Activated CD8-positive, alpha-beta T cell treated with anti-CD3 and anti-CD28 coated beads, Interleukin-2, amount 10 ng/mL, durations not matched to agents 7 days and 5 days (primary cell): ENCODE measurements around the gene SLCO2A1. TPM values are rescaled to one million over a fixed set of nuclear protein-coding genes. Genes with fewer than 3 reads are reported as not detected.
"Not testable (repeated sequence)": the region's sequence is repeated elsewhere in the genome, so short reads cannot be mapped to it uniquely, and the experiment has no call there.

Experiments
- ATAC-seq: fragments of 150-1000 bp; cut with Tn5 transposase; one replicate; pipeline ENCODE4 v1.10.0; 2021; ENCODE audit warnings: moderate library complexity
- CTCF ChIA-PET: fragments of 350-600 bp; sonication (Branson Sonifier 250); formaldehyde crosslinking; loops from one replicate; lab custom pipeline; 2021; ENCODE audit warnings: antibody characterized with exemption; lab: Charles Lee
- POLR2A ChIA-PET: fragments of 350-600 bp; sonication (Branson Sonifier 250); formaldehyde crosslinking; loops from one replicate; lab custom pipeline; 2021; ENCODE audit warnings: antibody characterized with exemption; lab: Charles Lee
- DNase-seq: peaks from one replicate; pipeline ENCODE4 v3.0.0-alpha.2; 2020
- H3K27ac Mint-ChIP-seq: one replicate; pipeline ENCODE4 v1.8.0; 2021; ENCODE audit warnings: mild to moderate bottlenecking, mixed read lengths
- H3K27me3 Mint-ChIP-seq: one replicate; pipeline ENCODE4 v1.8.0; 2021; ENCODE audit warnings: low read depth, mixed read lengths
- H3K36me3 Mint-ChIP-seq: one replicate; pipeline ENCODE4 v1.8.0; 2021; ENCODE audit warnings: low read depth, mixed read lengths
- H3K4me1 Mint-ChIP-seq: one replicate; pipeline ENCODE4 v1.8.0; 2021; ENCODE audit warnings: low read depth, mixed read lengths
- H3K4me3 Mint-ChIP-seq: one replicate; pipeline ENCODE4 v1.8.0; 2021; ENCODE audit warnings: mild to moderate bottlenecking, mixed read lengths
- H3K9me3 Mint-ChIP-seq: one replicate; pipeline ENCODE4 v1.8.0; 2022; ENCODE audit warnings: mixed read lengths; ENCODE audit not compliant: insufficient read depth
- total RNA-seq, 2 experiments: library from RNA; stranded (reverse); gene quantifications; one replicate each; pipeline ENCODE4 v1.2.3, GENCODE V29; 2021

The SLCO2A1 gene
- total RNA-seq, 2 experiments from 2014 or later, result not detected

- POLR2A ChIA-PET, ATAC-seq, H3K4me3 Mint-ChIP-seq, CTCF ChIA-PET, H3K9me3 Mint-ChIP-seq, H3K27ac Mint-ChIP-seq, DNase-seq, H3K36me3 Mint-ChIP-seq, H3K27me3 Mint-ChIP-seq, H3K4me1 Mint-ChIP-seq: not testable (repeated sequence)
Observed at GRCh38 chr3:134070281-134070680, 40.6 kb upstream of the SLCO2A1 start.

- no peaks in the 10 kb centered on the region for H3K27me3 Mint-ChIP-seq
- CTCF ChIA-PET, result no interaction called here
- no peak for DNase-seq
Observed at GRCh38 chr3:134068429-134068828, 38.7 kb upstream of the SLCO2A1 start.

GRCh38 chr3:134067531-134068161 lies 37.9 kb upstream of the SLCO2A1 start:
- no peaks in the 10 kb centered on the region for H3K36me3 Mint-ChIP-seq
- H3K4me1 Mint-ChIP-seq, result no peaks in the 10 kb centered on the region
- no peaks in the 10 kb centered on the region for H3K27me3 Mint-ChIP-seq
- ATAC-seq (no peak), DNase-seq (no peak)
- H3K27ac Mint-ChIP-seq, result no peak overlapping the region
- H3K4me3 Mint-ChIP-seq, result no peak overlapping the region
- H3K9me3 Mint-ChIP-seq, result no peaks in the 10 kb centered on the region
- ChIA-PET POLR2A (no interaction called here), CTCF (no interaction called here)

More at GRCh38 chr3:134068429-134068828, 38.7 kb upstream of the SLCO2A1 start:
- H3K9me3 Mint-ChIP-seq, result no peaks in the 10 kb centered on the region
- ATAC-seq, result no peak
- H3K36me3 Mint-ChIP-seq, result no peaks in the 10 kb centered on the region
- no peak overlapping the region for H3K4me3 Mint-ChIP-seq
- POLR2A ChIA-PET, result no interaction called here
- no peaks in the 10 kb centered on the region for H3K4me1 Mint-ChIP-seq
- H3K27ac Mint-ChIP-seq, result no peak overlapping the region

GRCh38 chr3:134066651-134067530 lies 37.2 kb upstream of the SLCO2A1 start:
- ATAC-seq (no peak), DNase-seq (no peak)
- H3K9me3 Mint-ChIP-seq, result no peaks in the 10 kb centered on the region
- no peaks in the 10 kb centered on the region for H3K36me3 Mint-ChIP-seq
- POLR2A ChIA-PET, result no interaction called here
- H3K4me3 Mint-ChIP-seq, result no peak overlapping the region
- H3K27ac Mint-ChIP-seq, result no peak overlapping the region
- CTCF ChIA-PET, result no interaction called here
- no peaks in the 10 kb centered on the region for H3K4me1 Mint-ChIP-seq
- H3K27me3 Mint-ChIP-seq, result no peaks in the 10 kb centered on the region

GRCh38 chr3:134066158-134066541 lies 36.4 kb upstream of the SLCO2A1 start:
- ChIA-PET CTCF (no interaction called here), POLR2A (no interaction called here)
- no peak for ATAC-seq
- no peaks in the 10 kb centered on the region for H3K9me3 Mint-ChIP-seq
- no peaks in the 10 kb centered on the region for H3K36me3 Mint-ChIP-seq
- H3K27me3 Mint-ChIP-seq, result peaks cover 6% of the 10 kb centered on the region
- no peak overlapping the region for H3K27ac Mint-ChIP-seq
- peak; percentile 1 for DNase-seq
- H3K4me1 Mint-ChIP-seq, result no peaks in the 10 kb centered on the region
- no peak overlapping the region for H3K4me3 Mint-ChIP-seq

- no peaks in the 10 kb centered on the region for H3K4me1 Mint-ChIP-seq
- no peak overlapping the region for H3K4me3 Mint-ChIP-seq
- CTCF ChIA-PET, result no interaction called here
- H3K27me3 Mint-ChIP-seq, result peaks cover 7% of the 10 kb centered on the region
- H3K27ac Mint-ChIP-seq, result no peak overlapping the region
- H3K9me3 Mint-ChIP-seq, result no peaks in the 10 kb centered on the region
- POLR2A ChIA-PET, result no interaction called here
- ATAC-seq, result no peak
- no peaks in the 10 kb centered on the region for H3K36me3 Mint-ChIP-seq
- no peak for DNase-seq
Observed at GRCh38 chr3:134065252-134066157, 35.8 kb upstream of the SLCO2A1 start.

GRCh38 chr3:134064081-134064480 lies 34.4 kb upstream of the SLCO2A1 start:
- H3K4me1 Mint-ChIP-seq, result no peaks in the 10 kb centered on the region
- no peak for DNase-seq
- no peak for ATAC-seq
- H3K4me3 Mint-ChIP-seq, result no peak overlapping the region
- no peak overlapping the region for H3K27ac Mint-ChIP-seq
- H3K36me3 Mint-ChIP-seq, result no peaks in the 10 kb centered on the region
- POLR2A ChIA-PET, result no interaction called here
- CTCF ChIA-PET, result interaction anchor here (0.7 kb wide), 1 partner anchor 154 kb away, joined by 3 read pairs; no protein-coding TSS in a partner anchor
- no peaks in the 10 kb centered on the region for H3K9me3 Mint-ChIP-seq
- peaks cover 7% of the 10 kb centered on the region for H3K27me3 Mint-ChIP-seq

GRCh38 chr3:134061401-134061800 lies 31.7 kb upstream of the SLCO2A1 start:
- ATAC-seq (no peak), DNase-seq (no peak)
- Mint-ChIP-seq H3K36me3 (no peaks in the 10 kb centered on the region), H3K27me3 (peaks cover 9% of the 10 kb centered on the region), H3K4me3 (no peak overlapping the region), H3K4me1 (peaks cover 6% of the 10 kb centered on the region), H3K9me3 (no peaks in the 10 kb centered on the region), H3K27ac (no peak overlapping the region)
- CTCF ChIA-PET, result no interaction called here
- POLR2A ChIA-PET, result no interaction called here

GRCh38 chr3:134060561-134061385 lies 31.0 kb upstream of the SLCO2A1 start:
- ChIA-PET POLR2A (interaction anchor here (0.6 kb wide), 1 partner anchor 16 kb away, joined by 5 read pairs; no protein-coding TSS in a partner anchor), CTCF (no interaction called here)
- H3K36me3 Mint-ChIP-seq, result no peaks in the 10 kb centered on the region
- peaks cover 6% of the 10 kb centered on the region for H3K4me1 Mint-ChIP-seq
- no peak for DNase-seq
- no peak overlapping the region for H3K4me3 Mint-ChIP-seq
- no peak for ATAC-seq
- H3K9me3 Mint-ChIP-seq, result no peaks in the 10 kb centered on the region
- H3K27me3 Mint-ChIP-seq, result peaks cover 9% of the 10 kb centered on the region
- H3K27ac Mint-ChIP-seq, result no peak overlapping the region

- H3K27ac Mint-ChIP-seq, result no peak overlapping the region
- H3K4me1 Mint-ChIP-seq, result peaks cover 8% of the 10 kb centered on the region
- ChIA-PET POLR2A (interaction anchor here (0.6 kb wide), 1 partner anchor 17 kb away, joined by 5 read pairs; no protein-coding TSS in a partner anchor), CTCF (no interaction called here)
- ATAC-seq, result no peak
- no peak overlapping the region for H3K4me3 Mint-ChIP-seq
- H3K9me3 Mint-ChIP-seq, result no peaks in the 10 kb centered on the region
- H3K27me3 Mint-ChIP-seq, result peaks cover 9% of the 10 kb centered on the region
- H3K36me3 Mint-ChIP-seq, result no peaks in the 10 kb centered on the region
- no peak for DNase-seq
Observed at GRCh38 chr3:134059671-134060560, 30.2 kb upstream of the SLCO2A1 start.
